Measurements from ENCODE around the gene AVP. TPM values are rescaled to one million over a fixed set of nuclear protein-coding genes. Genes with fewer than 3 reads are reported as not detected.

The AVP gene
- total RNA-seq, 1 donor from 2014 or later = 0.38 TPM

DNA sequence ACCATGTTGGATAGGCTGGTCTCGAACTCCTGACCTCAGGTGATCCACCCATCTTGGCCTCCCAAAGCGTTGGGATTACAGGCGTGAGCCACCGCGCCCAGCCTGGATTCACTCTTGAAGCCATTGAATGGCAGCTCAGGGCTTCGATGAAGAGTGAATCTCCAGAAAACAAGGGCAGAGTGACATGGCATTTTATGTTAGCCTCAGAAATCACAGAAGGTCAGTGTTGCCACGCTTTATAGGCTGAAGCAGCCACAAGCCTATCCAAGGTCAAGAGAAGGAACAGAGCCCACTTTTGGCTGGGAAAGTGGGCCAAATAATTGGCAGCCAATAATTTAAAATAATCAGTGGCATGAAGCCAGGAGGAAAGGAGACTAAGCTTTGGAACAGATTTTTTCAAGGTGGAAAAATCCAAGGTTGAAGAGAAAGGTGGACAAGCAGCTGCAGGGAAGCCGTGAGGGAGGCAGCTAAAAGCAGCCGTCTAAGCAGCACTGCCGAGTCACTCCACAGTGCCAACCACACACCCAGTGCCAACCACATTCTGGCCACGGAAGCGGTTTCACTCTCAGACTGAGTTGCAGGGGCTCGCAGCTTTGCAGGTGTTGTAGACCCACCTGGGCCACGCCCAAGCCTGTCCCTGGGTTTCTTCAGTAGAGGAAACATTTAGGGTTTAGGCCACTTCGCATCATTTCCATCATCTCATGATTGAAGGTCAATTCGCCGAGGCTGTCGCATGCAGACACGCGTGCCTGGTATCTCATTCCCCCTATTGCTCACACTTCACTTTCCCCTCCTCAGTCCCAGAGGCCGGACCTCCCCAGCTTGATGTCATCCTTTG is 17.4 kb upstream of the AVP start:
- DNase-seq = no peak
- H3K36me3 ChIP-seq = peaks cover 6% of the 10 kb centered on the region
- intact Hi-C loops (cut with micrococcal nuclease) = no loop called here
- TF ChIP-seq, protein P1, sequence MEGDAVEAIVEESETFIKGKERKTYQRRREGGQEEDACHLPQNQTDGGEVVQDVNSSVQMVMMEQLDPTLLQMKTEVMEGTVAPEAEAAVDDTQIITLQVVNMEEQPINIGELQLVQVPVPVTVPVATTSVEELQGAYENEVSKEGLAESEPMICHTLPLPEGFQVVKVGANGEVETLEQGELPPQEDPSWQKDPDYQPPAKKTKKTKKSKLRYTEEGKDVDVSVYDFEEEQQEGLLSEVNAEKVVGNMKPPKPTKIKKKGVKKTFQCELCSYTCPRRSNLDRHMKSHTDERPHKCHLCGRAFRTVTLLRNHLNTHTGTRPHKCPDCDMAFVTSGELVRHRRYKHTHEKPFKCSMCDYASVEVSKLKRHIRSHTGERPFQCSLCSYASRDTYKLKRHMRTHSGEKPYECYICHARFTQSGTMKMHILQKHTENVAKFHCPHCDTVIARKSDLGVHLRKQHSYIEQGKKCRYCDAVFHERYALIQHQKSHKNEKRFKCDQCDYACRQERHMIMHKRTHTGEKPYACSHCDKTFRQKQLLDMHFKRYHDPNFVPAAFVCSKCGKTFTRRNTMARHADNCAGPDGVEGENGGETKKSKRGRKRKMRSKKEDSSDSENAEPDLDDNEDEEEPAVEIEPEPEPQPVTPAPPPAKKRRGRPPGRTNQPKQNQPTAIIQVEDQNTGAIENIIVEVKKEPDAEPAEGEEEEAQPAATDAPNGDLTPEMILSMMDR (IDR thresholded peaks at IDR 0.05; ENCODE audit: borderline replicate concordance) = no peak
- no peaks in the 10 kb centered on the region for H3K4me1 ChIP-seq
- no peak overlapping the region for H3K27ac ChIP-seq (replicated peaks)
- H3K9me3 ChIP-seq (replicated peaks) = no peaks in the 10 kb centered on the region
- H3K27me3 ChIP-seq (ENCODE audit: low read depth) = peaks cover 6% of the 10 kb centered on the region
- H3K4me3 ChIP-seq = no peak overlapping the region

- no peaks in the 10 kb centered on the region for H3K9me3 ChIP-seq (replicated peaks)
- intact Hi-C loops (cut with micrococcal nuclease) = no loop called here
- no peak overlapping the region for H3K4me3 ChIP-seq
- H3K4me1 ChIP-seq = no peaks in the 10 kb centered on the region
- TF ChIP-seq, protein P1 (IDR thresholded peaks at IDR 0.05; ENCODE audit: borderline replicate concordance) = no peak
- DNase-seq = no peak
- H3K27ac ChIP-seq (replicated peaks) = no peak overlapping the region
- no peaks in the 10 kb centered on the region for H3K36me3 ChIP-seq
- peaks cover 6% of the 10 kb centered on the region for H3K27me3 ChIP-seq (ENCODE audit: low read depth)
Observed at GRCh38 chr20:3101251-3101650, 16.7 kb upstream of the AVP start.

DNA sequence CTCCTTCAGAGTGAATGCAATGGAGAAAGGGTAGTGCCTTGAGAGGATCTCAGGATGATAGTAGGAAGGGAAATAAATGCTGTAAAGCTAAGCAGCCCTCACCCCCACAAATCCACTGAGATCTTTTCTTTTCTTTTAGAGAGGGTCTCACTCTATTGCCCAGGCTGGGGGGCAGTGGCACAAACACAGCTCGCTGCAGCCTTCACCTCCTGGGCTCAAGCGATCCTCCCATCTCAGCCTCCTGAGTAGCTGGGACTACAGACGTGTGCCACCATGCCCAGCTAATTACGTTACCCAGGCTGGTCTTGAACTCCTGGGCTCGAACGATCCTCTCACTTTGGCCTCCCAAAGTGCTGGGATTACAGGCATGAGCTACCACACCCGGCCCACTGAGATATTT is 16.0 kb upstream of the AVP start:
- Histone ChIP-seq H3K36me3 (no peaks in the 10 kb centered on the region), H3K9me3 (replicated peaks) (no peaks in the 10 kb centered on the region)
- intact Hi-C loops (cut with micrococcal nuclease) = no loop called here

DNA sequence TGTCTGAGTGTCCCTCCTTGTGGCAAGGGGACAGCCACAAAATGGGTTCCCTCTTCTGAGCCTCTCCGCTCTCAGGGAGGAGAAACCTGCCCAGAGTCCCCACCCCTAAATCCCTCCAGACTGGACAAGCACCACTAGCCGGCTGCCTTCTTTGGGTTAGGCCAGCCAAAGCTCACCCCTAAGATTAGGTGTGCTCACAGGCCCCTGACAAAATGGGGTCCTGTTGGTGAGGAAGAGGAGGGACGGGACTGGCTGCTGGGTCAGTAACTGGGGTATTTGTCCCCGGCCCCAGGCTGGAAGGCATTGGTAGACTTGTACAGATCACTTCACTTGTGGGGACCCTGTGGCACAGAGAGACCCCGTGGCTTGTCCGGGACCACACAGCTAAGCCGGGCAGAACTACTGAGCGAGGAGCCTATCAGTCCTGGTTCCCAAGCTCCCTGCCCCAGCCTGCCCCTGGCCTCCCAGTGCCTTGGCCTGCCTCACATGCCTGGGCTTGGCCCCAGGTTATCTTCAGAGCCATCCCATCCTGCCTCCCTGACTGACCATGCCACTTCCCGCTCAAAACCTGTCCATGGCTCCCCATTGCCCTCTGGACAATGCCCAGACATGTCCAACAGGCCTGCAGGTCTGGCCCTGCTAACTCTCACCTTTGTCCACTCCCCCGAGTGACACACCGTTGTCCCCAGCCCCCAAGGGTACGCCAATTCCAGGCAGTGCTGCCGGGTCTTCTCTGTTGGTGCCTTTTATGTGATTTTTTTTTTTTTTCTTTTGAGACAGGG is 10.5 kb upstream of the AVP start:
- intact Hi-C loops (cut with micrococcal nuclease) = no loop called here
- peaks cover 53% of the 10 kb centered on the region for H3K27me3 ChIP-seq (ENCODE audit: low read depth)
- H3K9me3 ChIP-seq (replicated peaks) = no peaks in the 10 kb centered on the region
- TF ChIP-seq, protein P1 (IDR thresholded peaks at IDR 0.05; ENCODE audit: borderline replicate concordance) = no peak
- no peaks in the 10 kb centered on the region for H3K36me3 ChIP-seq
- peaks cover 9% of the 10 kb centered on the region for H3K4me1 ChIP-seq
- H3K27ac ChIP-seq (replicated peaks) = no peak overlapping the region
- DNase-seq = no peak
- H3K4me3 ChIP-seq = no peak overlapping the region

More for the DNA sequence above, 16.0 kb upstream of the AVP start:
- Histone ChIP-seq H3K27me3 (ENCODE audit: low read depth) (peaks cover 6% of the 10 kb centered on the region), H3K4me3 (no peak overlapping the region), H3K4me1 (no peaks in the 10 kb centered on the region), H3K27ac (replicated peaks) (no peak overlapping the region)
- TF ChIP-seq, protein P1 (IDR thresholded peaks at IDR 0.05; ENCODE audit: borderline replicate concordance) = no peak
- DNase-seq = no peak

- Histone ChIP-seq H3K4me3 (no peak overlapping the region), H3K27me3 (ENCODE audit: low read depth) (peaks cover 53% of the 10 kb centered on the region), H3K9me3 (replicated peaks) (no peaks in the 10 kb centered on the region), H3K4me1 (peaks cover 9% of the 10 kb centered on the region), H3K36me3 (no peaks in the 10 kb centered on the region), H3K27ac (replicated peaks) (no peak overlapping the region)
- TF ChIP-seq, protein P1 (IDR thresholded peaks at IDR 0.05; ENCODE audit: borderline replicate concordance) = no peak
- intact Hi-C loops (cut with micrococcal nuclease) = no loop called here
- DNase-seq = no peak
Observed at GRCh38 chr20:3093861-3094361, 9.4 kb upstream of the AVP start.

All from left ventricle myocardium inferior (tissue), 1 donor.